Measurements from ENCODE around the gene BICC1. TPM values are rescaled to one million over a fixed set of nuclear protein-coding genes. Genes with fewer than 3 reads are reported as not detected.

Gene BICC1
- total RNA-seq, 1 donor from 2014 or later = 15.2 TPM

GRCh38 chr10:58585435-58585834 lies 72.8 kb downstream of the BICC1 start:
- DNase-seq (ENCODE audit: extremely low spot score, unreplicated experiment) = no peak
- Mint-ChIP-seq H3K4me3 (no peak overlapping the region), H3K9me3 (no peaks in the 10 kb centered on the region), H3K27me3 (no peaks in the 10 kb centered on the region), H3K36me3 (peaks cover 11% of the 10 kb centered on the region), H3K4me1 (ENCODE audit: unreplicated experiment) (no peaks in the 10 kb centered on the region), H3K27ac (no peak overlapping the region)
- TF ChIP-seq, protein P1, sequence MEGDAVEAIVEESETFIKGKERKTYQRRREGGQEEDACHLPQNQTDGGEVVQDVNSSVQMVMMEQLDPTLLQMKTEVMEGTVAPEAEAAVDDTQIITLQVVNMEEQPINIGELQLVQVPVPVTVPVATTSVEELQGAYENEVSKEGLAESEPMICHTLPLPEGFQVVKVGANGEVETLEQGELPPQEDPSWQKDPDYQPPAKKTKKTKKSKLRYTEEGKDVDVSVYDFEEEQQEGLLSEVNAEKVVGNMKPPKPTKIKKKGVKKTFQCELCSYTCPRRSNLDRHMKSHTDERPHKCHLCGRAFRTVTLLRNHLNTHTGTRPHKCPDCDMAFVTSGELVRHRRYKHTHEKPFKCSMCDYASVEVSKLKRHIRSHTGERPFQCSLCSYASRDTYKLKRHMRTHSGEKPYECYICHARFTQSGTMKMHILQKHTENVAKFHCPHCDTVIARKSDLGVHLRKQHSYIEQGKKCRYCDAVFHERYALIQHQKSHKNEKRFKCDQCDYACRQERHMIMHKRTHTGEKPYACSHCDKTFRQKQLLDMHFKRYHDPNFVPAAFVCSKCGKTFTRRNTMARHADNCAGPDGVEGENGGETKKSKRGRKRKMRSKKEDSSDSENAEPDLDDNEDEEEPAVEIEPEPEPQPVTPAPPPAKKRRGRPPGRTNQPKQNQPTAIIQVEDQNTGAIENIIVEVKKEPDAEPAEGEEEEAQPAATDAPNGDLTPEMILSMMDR (conservative IDR thresholded peaks at IDR 0.05) = no peak

DNA sequence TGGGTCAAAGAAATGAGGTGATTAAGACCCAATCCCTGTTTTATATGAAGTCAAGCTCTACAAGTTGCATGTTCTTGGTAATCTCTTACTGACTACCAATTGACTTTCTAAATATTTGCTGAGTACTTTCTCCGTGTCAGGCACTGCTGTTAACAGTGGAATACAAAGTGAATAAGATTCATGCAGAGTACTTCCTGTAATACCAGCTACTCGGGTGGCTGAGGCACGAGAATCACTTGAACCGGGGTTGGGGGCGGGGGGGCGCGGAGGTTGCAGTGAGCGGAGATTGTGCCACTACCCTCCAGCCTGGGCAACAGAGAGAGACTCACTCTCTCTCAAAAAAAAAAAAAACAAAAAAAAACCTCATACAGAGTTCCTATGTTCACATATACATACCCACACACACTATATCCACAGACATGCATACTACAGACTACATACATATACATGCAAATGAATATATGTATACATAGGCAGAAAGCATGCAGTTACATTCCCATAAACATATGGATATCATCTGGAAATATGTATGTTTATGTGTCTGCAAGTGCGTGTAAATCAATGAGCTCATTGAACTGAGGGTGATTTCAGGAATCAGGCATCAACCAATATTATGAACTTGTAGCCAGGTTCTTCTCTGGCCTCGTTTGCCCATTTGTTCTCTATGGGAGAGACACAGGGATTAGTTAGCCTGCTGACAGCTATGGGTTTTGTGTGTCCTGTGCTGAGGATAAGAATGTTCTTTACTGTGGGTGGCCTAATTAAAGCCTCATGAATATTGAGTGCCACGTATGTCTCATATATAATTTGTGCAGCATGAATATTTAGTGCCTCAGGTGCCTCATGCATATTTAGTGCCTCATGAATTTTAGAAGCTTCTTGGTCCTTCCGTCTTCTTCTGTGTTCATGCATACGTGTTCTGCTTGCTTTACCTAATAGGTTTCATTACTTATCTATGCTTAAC lies 73.9 kb downstream of the BICC1 start:
- H3K27me3 Mint-ChIP-seq = no peaks in the 10 kb centered on the region
- no peak for DNase-seq (ENCODE audit: extremely low spot score, unreplicated experiment)
- H3K9me3 Mint-ChIP-seq = no peaks in the 10 kb centered on the region
- TF ChIP-seq, protein P1 (conservative IDR thresholded peaks at IDR 0.05) = no peak
- H3K4me1 Mint-ChIP-seq (ENCODE audit: unreplicated experiment) = no peaks in the 10 kb centered on the region
- peaks cover 11% of the 10 kb centered on the region for H3K36me3 Mint-ChIP-seq
- H3K27ac Mint-ChIP-seq = no peak overlapping the region
- no peak overlapping the region for H3K4me3 Mint-ChIP-seq

DNA sequence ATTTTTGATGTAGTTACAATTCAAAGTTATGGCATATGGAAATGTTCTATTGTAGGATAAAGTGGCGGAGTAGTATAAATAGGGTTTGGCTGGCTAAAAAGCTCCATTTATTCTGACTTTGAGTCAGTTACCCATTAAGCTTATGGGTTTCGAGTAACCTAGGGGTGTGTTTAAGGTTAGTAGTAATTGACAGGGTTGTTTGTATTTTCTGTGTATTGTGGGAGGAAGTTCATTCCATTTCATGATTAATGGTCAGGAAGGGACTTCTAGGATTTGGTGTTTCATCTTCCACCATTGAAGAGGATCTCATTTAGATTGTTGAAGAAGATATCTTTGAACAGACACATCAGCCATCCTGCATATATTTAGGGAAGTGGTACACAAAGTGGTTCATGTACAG lies 75.0 kb downstream of the BICC1 start:
- Mint-ChIP-seq H3K27me3 (no peaks in the 10 kb centered on the region), H3K27ac (no peak overlapping the region), H3K36me3 (peaks cover 11% of the 10 kb centered on the region), H3K4me3 (no peak overlapping the region), H3K9me3 (no peaks in the 10 kb centered on the region), H3K4me1 (ENCODE audit: unreplicated experiment) (no peaks in the 10 kb centered on the region)
- TF ChIP-seq, protein P1 (conservative IDR thresholded peaks at IDR 0.05) = no peak
- no peak for DNase-seq (ENCODE audit: extremely low spot score, unreplicated experiment)

DNA sequence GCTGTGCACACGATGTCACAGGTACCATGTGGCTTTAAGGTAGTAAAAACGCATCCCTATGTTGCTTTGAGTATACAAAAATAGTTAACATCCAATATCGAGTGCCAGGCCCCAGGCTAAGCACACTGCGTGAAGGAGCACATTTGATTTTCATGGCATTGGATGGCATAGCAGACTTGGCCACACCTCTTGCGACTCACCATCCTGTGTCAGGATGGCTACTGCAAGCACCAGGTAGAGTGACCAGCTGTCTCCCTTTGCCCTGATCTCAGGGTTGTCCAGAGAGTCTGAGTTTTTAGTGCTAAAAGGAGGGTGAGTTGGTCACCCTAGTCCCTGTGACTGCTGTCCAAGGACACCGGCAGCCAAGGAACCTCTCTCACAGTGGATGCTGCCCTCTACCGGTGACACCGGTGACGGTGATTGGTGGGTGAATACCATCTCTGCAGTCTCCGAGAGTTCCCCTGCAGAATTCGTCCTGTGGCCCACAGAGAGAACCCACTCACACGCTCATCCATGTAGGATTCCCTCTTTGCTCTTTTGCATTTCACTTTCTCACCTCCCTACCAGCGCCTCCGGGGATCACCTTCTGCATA lies 76.1 kb downstream of the BICC1 start:
- H3K27ac Mint-ChIP-seq = no peak overlapping the region
- H3K9me3 Mint-ChIP-seq = no peaks in the 10 kb centered on the region
- H3K4me3 Mint-ChIP-seq = no peak overlapping the region
- no peaks in the 10 kb centered on the region for H3K27me3 Mint-ChIP-seq
- TF ChIP-seq, protein P1 (conservative IDR thresholded peaks at IDR 0.05) = peak; percentile 50
- H3K36me3 Mint-ChIP-seq = peaks cover 6% of the 10 kb centered on the region
- no peaks in the 10 kb centered on the region for H3K4me1 Mint-ChIP-seq (ENCODE audit: unreplicated experiment)
- no peak for DNase-seq (ENCODE audit: extremely low spot score, unreplicated experiment)

GRCh38 chr10:58590152-58590840 lies 77.6 kb downstream of the BICC1 start:
- Mint-ChIP-seq H3K4me3 (no peak overlapping the region), H3K27ac (no peak overlapping the region), H3K27me3 (no peaks in the 10 kb centered on the region), H3K4me1 (ENCODE audit: unreplicated experiment) (no peaks in the 10 kb centered on the region), H3K36me3 (no peaks in the 10 kb centered on the region), H3K9me3 (no peaks in the 10 kb centered on the region)
- DNase-seq (ENCODE audit: extremely low spot score, unreplicated experiment) = no peak
- TF ChIP-seq, protein P1 (conservative IDR thresholded peaks at IDR 0.05) = no peak

Measured in type B pancreatic cell (in vitro differentiated cells).